Breast epithelium (tissue), 4 donors: ENCODE data around the gene POMGNT1. TPM values are rescaled to one million over a fixed set of nuclear protein-coding genes. Genes with fewer than 3 reads are reported as not detected.
"Not testable (repeated sequence)": the region's sequence is repeated elsewhere in the genome, so short reads cannot be mapped to it uniquely, and the experiment has no call there.

ENCODE experiments used
- DNase-seq, 2 donors: peaks; one replicate each; pipeline ENCODE4 v3.0.0-alpha.2; 2019; ENCODE audit warnings: low spot score in 2 of 2
- H3K27ac ChIP-seq, 2 donors: fragments of 200-600 bp; sonication (generic) in 1 of 2; one replicate each; pipeline ENCODE4 v1.5.1; 2016 to 2019; ENCODE audit warnings: mild to moderate bottlenecking in 1 of 2
- H3K27me3 ChIP-seq, 2 donors: fragments of 200-600 bp; sonication (generic) in 1 of 2; one replicate each; pipeline versions ENCODE4 v1.5.1 to v1.6.0; 2017 to 2019; ENCODE audit warnings: control low read depth in 1 of 2, mild to moderate bottlenecking in 1 of 2
- H3K36me3 ChIP-seq: fragments of 200-600 bp; one replicate; pipeline ENCODE4 v1.5.1; 2019
- H3K4me1 ChIP-seq, 2 donors: fragments of 200-600 bp; sonication (generic); one replicate each; pipeline ENCODE4 v1.5.1; 2016 to 2019; ENCODE audit warnings: control low read depth in 1 of 2
- H3K4me3 ChIP-seq, 3 donors: fragments of 200-600 bp; sonication (generic); 1 replicate in 2 of 3; 2 replicates in 1 of 3; pipeline ENCODE4 v1.5.1; 2016 to 2019; ENCODE audit warnings: mild to moderate bottlenecking in 3 of 3, moderate library complexity in 2 of 3
- H3K9me3 ChIP-seq, 2 donors: fragments of 200-600 bp; sonication (generic) in 1 of 2; one replicate each; pipeline ENCODE4 v1.5.1; 2016 to 2019; ENCODE audit warnings: control low read depth in 1 of 2
- CTCF ChIP-seq, 3 donors: fragments of 450-650 bp; IDR thresholded peaks; one replicate each; pipeline ENCODE4 v1.5.1; 2016 to 2017; ENCODE audit warnings: antibody characterized with exemption in 3 of 3, mild to moderate bottlenecking in 3 of 3, moderate library complexity in 3 of 3
- POLR2A ChIP-seq: fragments of 450-650 bp; IDR thresholded peaks from one replicate; pipeline ENCODE4 v1.6.1; 2016; ENCODE audit warnings: antibody characterized with exemption, mild to moderate bottlenecking, moderate library complexity
- POLR2AphosphoS5 ChIP-seq, 3 donors: sonication (generic); formaldehyde crosslinking; IDR thresholded peaks; one replicate each; pipeline ENCODE4 v1.6.1; 2017; ENCODE audit warnings: antibody characterized with exemption in 3 of 3
- intact Hi-C: fragments of 100-400 bp; cut with DNase I; formaldehyde crosslinking; loops from one replicate; pipeline ENCODE4 v1.15.1; 2023; ENCODE audit warnings: low total_unique reads
- total RNA-seq, 3 donors: library from RNA; depleted of rRNA; stranded (reverse); fragments of >200 nt; gene quantifications; one replicate each; pipeline ENCODE4 v1.1.0, GENCODE V29; 2016

Gene POMGNT1
- total RNA-seq = 10 to 100 TPM; 37.6 to 47.4 (median 42.3) TPM

DNA sequence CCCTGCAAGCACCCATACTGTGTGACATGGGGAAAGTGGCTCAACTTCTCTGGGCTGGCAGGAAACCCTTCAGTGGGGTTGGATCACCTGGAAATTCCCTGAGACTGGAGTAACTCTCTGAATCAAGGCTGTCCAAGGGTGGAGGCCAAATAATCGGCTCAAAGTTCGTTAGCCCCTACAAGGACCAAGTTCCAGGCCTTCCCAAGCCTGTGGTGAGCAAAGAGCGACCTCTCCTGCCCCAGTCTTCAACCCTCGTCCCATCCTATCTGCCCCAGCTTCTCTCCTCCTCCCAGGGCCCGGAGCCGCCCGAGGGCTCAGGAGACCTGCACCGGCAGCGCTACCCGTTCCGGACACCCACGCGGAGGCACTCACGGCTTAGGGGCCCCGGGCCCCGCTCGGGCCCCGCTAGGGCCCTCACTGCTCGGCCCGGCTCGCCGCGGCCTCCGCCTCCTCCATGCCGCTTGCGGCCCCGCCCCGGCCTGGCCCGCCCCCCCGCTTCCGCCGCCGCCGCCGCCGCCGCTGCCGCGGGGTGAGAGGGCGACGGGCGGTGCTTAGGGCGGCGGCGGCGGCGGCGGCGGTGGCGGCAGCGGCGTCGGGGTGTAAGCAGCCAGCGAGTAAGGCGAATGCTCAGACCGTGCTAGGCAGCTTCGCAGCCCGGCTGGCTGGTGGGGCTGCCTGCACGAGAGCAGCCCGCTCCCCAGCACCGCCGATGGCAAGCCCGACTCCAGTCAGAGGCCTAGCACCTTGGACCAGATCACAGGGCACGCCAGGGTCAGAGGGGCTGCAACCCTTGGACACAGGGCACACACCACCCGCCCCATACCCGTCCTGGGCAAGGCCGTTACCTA is at the start of gene POMGNT1:
Gene POMGNT1 (minus strand): TSS at position 471 of the 848 bp plus-strand sequence. CDS start 613 bp downstream, outside the sequence.
- TF ChIP-seq POLR2AphosphoS5 (IDR thresholded peaks at IDR 0.05) (no peak), POLR2A (no peak), CTCF (IDR thresholded peaks at IDR 0.05) (no peak)
- Histone ChIP-seq H3K9me3 (no peaks in the 10 kb centered on the region), H3K4me3 (peak within 1 kb of the TSS; percentile 74 to 91 (median 81)), H3K27ac (peak within 1 kb of the TSS; percentile 76 to 78), H3K4me1 (peaks cover 0 to 12% of the 10 kb centered on the region in 2 donors), H3K36me3 (no peaks in the 10 kb centered on the region), H3K27me3 (no peaks in the 10 kb centered on the region)
- DNase-seq = no peak
- intact Hi-C loops = no loop called here

DNA sequence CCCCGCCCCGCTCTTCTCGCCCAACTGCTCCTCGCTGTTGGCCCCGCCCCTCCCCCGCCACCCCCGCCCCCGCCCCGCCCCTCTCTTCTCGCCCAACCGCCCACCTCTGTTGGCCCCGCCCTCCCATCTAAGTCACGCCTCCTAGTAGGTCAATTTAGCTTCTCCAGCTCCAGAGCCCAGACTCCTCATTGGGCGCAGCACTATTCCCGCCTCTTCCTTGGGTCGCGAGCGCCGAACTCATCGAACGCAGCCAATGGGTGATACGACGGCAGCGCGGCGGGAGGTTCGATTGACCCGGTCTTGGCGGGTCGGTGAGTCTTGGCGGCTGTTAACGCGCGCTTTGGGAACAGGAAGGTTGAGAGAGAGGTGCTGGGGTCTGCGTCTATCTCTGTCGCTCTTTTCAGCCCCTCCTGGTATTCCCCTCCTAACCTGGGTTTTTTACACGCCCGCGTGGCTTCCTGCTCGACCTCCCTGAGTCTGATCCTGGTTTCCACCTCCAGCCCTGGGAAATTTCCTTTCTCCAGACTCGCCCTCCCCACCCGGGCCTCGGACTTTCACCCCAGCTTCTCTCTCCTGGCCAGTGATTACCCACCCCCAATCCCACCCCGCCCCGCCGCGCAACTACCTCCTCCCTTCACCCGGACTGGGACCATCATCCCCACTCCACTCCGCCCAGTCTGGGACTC is 49.3 kb upstream of the POMGNT1 start, which contains the start of gene RAD54L:
Gene RAD54L (plus strand): TSS at position 328 of the 686 bp plus-strand sequence. CDS start 643 bp downstream, outside the sequence.
- Histone ChIP-seq H3K36me3 (no peaks in the 10 kb centered on the region), H3K4me1 (peaks cover 0 to 5% of the 10 kb centered on the region in 2 donors), H3K9me3 (no peaks in the 10 kb centered on the region), H3K27me3 (no peaks in the 10 kb centered on the region), H3K4me3 (peak within 1 kb of the TSS; percentile 47 to 75 (median 58)), H3K27ac (peak within 1 kb of the TSS; percentile 81 to 84)
- no peak for TF ChIP-seq CTCF (IDR thresholded peaks at IDR 0.05)
- peak; percentile 50 to 83 (median 72) for TF ChIP-seq POLR2AphosphoS5 (IDR thresholded peaks at IDR 0.05)
- TF ChIP-seq POLR2A = no peak
- DNase-seq = peak; percentile 97
- intact Hi-C loops = no loop called here

DNA sequence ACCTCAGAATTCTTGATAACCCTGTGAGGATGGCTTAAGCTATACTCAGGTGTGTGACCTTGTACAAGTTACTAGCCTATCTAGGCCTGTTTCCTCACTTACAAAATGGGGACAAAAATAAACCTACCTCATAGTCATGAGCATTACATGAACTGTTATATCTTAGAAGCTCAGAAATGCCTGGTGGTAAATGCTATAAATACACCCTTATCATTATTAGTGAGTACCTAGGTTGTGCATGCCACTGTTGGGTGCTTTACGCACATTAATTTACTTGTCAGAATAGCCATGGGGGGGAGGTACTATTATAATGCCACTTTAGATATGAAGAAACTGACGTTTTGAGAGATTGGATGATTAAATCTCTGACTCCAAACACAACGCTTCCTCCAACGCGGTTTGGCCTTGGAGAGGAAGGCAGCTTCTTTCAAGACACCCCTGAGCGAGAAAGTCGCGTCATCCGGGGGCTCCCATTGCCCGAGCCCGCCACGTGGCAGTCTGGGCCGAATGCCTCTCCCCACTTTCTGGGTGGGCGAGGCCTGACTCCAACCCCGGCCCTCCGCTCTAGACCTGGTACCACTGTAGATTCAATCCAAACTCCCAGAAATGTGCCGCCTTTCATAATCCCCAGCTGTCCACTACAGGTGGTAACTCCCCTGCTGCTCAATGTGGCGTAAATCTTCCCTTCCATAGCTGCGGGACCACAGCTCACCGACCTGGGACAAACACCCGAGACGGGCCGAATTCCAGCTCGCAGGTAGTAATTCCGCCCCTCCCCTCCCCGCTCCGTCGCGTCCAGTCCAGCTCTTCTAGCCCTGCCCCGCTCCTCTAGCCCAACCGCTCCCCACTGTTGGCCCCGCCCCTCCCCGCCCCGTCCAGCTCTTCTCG is 48.6 kb upstream of the POMGNT1 start:
- intact Hi-C loops = no loop called here
- TF ChIP-seq POLR2AphosphoS5 (IDR thresholded peaks at IDR 0.05) (no peak), CTCF (IDR thresholded peaks at IDR 0.05) (no peak)
- Histone ChIP-seq H3K9me3 (no peaks in the 10 kb centered on the region), H3K36me3 (no peaks in the 10 kb centered on the region), H3K4me3 (peak overlapping the region; percentile 44 to 75 (median 58)), H3K27ac (peak overlapping the region; percentile 81 to 84), H3K4me1 (peaks cover 0 to 5% of the 10 kb centered on the region in 2 donors), H3K27me3 (no peaks in the 10 kb centered on the region)
- DNase-seq = peak in 1 of 2 donors; percentile 56

DNA sequence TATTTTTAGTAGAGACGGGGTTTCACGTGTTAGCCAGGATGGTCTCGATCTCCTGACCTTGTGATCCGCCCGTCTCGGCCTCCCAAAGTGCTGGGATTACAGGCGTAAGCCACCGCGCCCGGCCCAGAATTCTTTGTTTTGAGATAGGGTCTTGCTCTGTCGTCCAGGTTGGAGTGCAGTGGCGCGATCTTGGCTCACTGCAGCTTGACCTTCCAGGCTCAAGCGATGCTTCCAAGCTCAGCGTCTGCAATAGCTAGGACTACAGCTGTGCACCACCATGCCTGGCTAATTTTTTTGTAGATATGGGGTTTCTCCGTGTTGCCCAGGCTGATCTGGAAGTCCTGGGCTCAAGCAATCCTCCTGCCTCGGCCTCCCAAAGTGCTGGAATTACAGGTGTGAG is 47.9 kb upstream of the POMGNT1 start:
- H3K4me3 ChIP-seq, H3K27ac ChIP-seq, H3K27me3 ChIP-seq, DNase-seq, H3K36me3 ChIP-seq, intact Hi-C loops, H3K4me1 ChIP-seq, H3K9me3 ChIP-seq: not testable (repeated sequence)

DNA sequence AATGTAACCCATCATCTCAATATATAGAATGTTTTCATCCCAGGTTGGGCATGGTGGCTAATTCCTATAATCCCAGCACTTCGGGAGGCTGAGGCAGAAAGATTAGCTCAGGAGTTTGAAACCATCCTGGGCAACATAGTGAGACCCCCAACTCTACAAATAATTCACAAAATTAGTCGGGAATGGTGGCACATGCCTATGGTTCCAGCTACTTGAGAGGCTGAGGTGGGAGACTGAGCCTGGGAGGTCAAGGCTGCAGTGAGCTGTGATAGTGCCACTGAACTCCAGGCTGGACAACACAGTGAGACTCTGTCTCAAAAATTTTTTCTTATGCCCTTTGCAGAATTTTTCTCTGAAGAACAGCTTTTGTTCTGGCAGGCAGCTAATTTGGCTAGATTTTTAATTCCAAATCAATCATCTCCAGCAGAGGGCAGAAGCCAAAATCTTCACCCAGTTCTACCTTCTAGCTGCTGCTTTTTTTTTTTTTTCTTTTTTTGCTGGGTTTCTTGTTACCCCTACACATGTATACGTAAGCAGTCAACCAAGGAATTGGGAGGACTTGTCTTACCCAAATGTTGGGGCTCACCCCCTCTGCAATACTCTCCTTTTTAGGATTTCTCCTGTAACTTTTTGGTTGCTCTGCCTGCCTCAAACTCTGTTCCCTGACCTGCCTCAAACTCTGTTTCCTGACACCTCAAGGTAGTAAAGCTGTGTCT is 46.6 kb upstream of the POMGNT1 start:
- intact Hi-C loops = no loop called here
- Histone ChIP-seq H3K27ac (no peak overlapping the region), H3K4me3 (no peak overlapping the region)

DNA sequence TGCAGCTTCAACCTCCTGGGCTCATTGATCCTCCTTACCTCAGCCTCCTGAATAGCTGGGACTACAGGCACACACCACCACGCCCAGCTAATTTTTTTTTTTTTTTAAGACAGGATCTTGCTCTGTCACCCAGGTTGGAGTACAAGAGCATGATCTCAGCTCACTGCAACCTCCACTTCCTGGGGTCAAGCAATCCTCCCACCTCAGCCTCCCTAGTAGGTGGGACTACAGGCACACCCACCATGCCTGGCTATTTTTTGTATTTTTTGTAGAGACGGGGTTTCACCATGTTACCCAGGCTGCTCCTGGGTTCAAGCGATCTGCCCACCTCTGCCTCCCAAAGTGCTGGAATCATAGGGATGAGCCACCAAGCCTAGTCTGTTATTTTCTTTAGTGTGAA is 45.6 kb upstream of the POMGNT1 start:
- H3K4me1 ChIP-seq, intact Hi-C loops, DNase-seq, H3K27ac ChIP-seq, H3K27me3 ChIP-seq, H3K9me3 ChIP-seq, H3K36me3 ChIP-seq, H3K4me3 ChIP-seq: not testable (repeated sequence)

More for the DNA sequence above, 46.6 kb upstream of the POMGNT1 start:
- Histone ChIP-seq H3K4me1 (peaks cover 0 to 5% of the 10 kb centered on the region in 2 donors), H3K27me3 (no peaks in the 10 kb centered on the region), H3K9me3 (no peaks in the 10 kb centered on the region), H3K36me3 (no peaks in the 10 kb centered on the region)
- DNase-seq = no peak
- TF ChIP-seq CTCF (IDR thresholded peaks at IDR 0.05) = no peak
- TF ChIP-seq POLR2A = no peak
- TF ChIP-seq POLR2AphosphoS5 (IDR thresholded peaks at IDR 0.05) = no peak
